Uterus (tissue), 2 donors: ENCODE measurements around the gene FAM83B.

Experiments used
- POLR2A ChIP-seq, 2 donors: fragments of 450-650 bp; IDR thresholded peaks; one replicate each; pipeline ENCODE4 v1.6.1; 2016; ENCODE audit warnings: antibody characterized with exemption in 2 of 2, mild to moderate bottlenecking in 1 of 2, moderate library complexity in 1 of 2
- TF ChIP-seq, protein P1 (sequence below), 4 experiments: fragments of 200-600 bp in 2 of 4; fragments of 450-650 bp in 2 of 4; sonication (generic) in 2 of 4; IDR thresholded peaks; one replicate each; pipeline ENCODE4 v1.5.1; 2016 to 2019; ENCODE audit warnings: antibody characterized with exemption in 4 of 4, mild to moderate bottlenecking in 2 of 4, moderate library complexity in 1 of 4

DNA sequence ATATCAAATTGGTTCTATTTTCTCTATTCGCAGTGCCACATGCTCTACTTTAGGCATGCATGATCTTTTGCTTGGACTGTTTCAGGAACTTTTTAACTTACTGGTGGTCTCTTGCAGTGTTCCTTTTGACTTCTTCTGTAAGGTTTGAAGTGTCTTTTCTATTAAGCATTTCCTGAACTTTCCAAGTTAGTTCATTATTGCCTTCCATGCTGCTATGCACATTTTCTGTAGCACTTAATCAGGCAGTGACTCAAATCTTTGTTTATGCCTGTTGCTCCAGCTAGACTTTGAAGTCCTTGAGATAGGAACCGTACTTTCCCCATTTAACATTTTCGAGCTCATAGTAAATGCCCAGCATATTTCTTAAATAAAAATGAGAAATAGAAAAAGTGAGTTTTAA lies 52.2 kb downstream of the FAM83B start:
- TF ChIP-seq, protein P1, sequence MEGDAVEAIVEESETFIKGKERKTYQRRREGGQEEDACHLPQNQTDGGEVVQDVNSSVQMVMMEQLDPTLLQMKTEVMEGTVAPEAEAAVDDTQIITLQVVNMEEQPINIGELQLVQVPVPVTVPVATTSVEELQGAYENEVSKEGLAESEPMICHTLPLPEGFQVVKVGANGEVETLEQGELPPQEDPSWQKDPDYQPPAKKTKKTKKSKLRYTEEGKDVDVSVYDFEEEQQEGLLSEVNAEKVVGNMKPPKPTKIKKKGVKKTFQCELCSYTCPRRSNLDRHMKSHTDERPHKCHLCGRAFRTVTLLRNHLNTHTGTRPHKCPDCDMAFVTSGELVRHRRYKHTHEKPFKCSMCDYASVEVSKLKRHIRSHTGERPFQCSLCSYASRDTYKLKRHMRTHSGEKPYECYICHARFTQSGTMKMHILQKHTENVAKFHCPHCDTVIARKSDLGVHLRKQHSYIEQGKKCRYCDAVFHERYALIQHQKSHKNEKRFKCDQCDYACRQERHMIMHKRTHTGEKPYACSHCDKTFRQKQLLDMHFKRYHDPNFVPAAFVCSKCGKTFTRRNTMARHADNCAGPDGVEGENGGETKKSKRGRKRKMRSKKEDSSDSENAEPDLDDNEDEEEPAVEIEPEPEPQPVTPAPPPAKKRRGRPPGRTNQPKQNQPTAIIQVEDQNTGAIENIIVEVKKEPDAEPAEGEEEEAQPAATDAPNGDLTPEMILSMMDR (IDR thresholded peaks at IDR 0.05) = no peak
- no peak for TF ChIP-seq POLR2A (IDR thresholded peaks at IDR 0.05)
